SU-DHL-6 (cell line): Measurements from ENCODE around the gene HBG1.

Source experiments
- H2AFZ ChIP-seq: fragments of 200-600 bp; sonication (generic); 2 replicates; pipeline ENCODE4 v1.6.1; 2014; ENCODE audit warnings: low read depth, mild to moderate bottlenecking, moderate library complexity, mixed read lengths, antibody characterized with exemption, low read length; ENCODE audit not compliant: severe bottlenecking
- H3F3A ChIP-seq: fragments of 200-600 bp; shearing (Covaris generic); 2 replicates; pipeline ENCODE4 v1.6.0; 2016; ENCODE audit warnings: antibody characterized with exemption, mild to moderate bottlenecking; ENCODE audit not compliant: insufficient read depth
- H3K27ac ChIP-seq: fragments of 200-600 bp; sonication (generic); 2 replicates; pipeline ENCODE4 v1.5.1; 2016; ENCODE audit warnings: low read depth, mild to moderate bottlenecking, low read length, moderate library complexity, mixed read lengths
- H3K27me3 ChIP-seq: fragments of 200-600 bp; sonication (generic), shearing (Covaris generic); 2 replicates; pipeline ENCODE4 v1.6.0; 2014; ENCODE audit warnings: mild to moderate bottlenecking, low read length
- H3K36me3 ChIP-seq: fragments of 200-600 bp; sonication (generic); 2 replicates; pipeline ENCODE4 v1.6.1; 2014; ENCODE audit warnings: mild to moderate bottlenecking, low read length, mixed read lengths
- H3K4me2 ChIP-seq: fragments of 300-600, 200-600 bp; shearing (Covaris generic), sonication (generic); 2 replicates; pipeline ENCODE4 v1.6.0; 2014; ENCODE audit warnings: low read length, low read depth, mild to moderate bottlenecking; ENCODE audit not compliant: poor library complexity, severe bottlenecking
- H3K4me3 ChIP-seq: fragments of 200-600 bp; sonication (generic); 2 replicates; pipeline ENCODE4 v1.5.1; 2014; ENCODE audit warnings: antibody characterized with exemption, low read length, mild to moderate bottlenecking, mixed read lengths; ENCODE audit not compliant: insufficient read depth, poor library complexity, severe bottlenecking
- H3K79me2 ChIP-seq: fragments of 200-600 bp; sonication (generic); 2 replicates; pipeline ENCODE4 v1.6.1; 2014; ENCODE audit warnings: mild to moderate bottlenecking, low read length, moderate library complexity; ENCODE audit not compliant: insufficient read depth
- H3K9ac ChIP-seq: fragments of 200-600 bp; sonication (generic); 2 replicates; pipeline ENCODE4 v1.7.0; 2014; ENCODE audit warnings: mild to moderate bottlenecking, low read length
- H3K9me2 ChIP-seq: fragments of 200-600 bp; sonication (generic); replicated peaks from 2 replicates; pipeline ENCODE4 v1.6.1; 2014; ENCODE audit warnings: low read length; ENCODE audit not compliant: insufficient read depth
- H3K9me3 ChIP-seq: fragments of 200-600 bp; sonication (generic); 2 replicates; pipeline ENCODE4 v1.6.1; 2014; ENCODE audit warnings: low read length, mixed read lengths; ENCODE audit not compliant: insufficient read depth
- H4K20me1 ChIP-seq: fragments of 200-600 bp; sonication (generic); 2 replicates; pipeline ENCODE4 v1.6.1; 2014; ENCODE audit warnings: low read depth, mild to moderate bottlenecking, antibody characterized with exemption, low read length, moderate library complexity, mixed read lengths
- EZH2phosphoT487 ChIP-seq: fragments of 200-600 bp; sonication (generic), shearing (Covaris generic); conservative IDR thresholded peaks from 2 replicates; pipeline ENCODE4 v1.6.1; 2018; ENCODE audit warnings: mild to moderate bottlenecking, antibody characterized with exemption, low read length, moderate library complexity, mixed read lengths
- TF ChIP-seq, protein P1 (sequence below): fragments of 200-600 bp; sonication (generic); IDR thresholded peaks from one replicate; pipeline ENCODE4 v1.5.1; 2017; ENCODE audit warnings: antibody characterized with exemption, mild to moderate bottlenecking, low read length, moderate library complexity; ENCODE audit not compliant: insufficient read depth, poor library complexity, severe bottlenecking

Gene HBG1

GRCh38 chr11:5277807-5278382 is 28.2 kb upstream of the HBG1 start:
- Histone ChIP-seq H3F3A (no peaks in the 10 kb centered on the region), H3K36me3 (no peaks in the 10 kb centered on the region), H3K27ac (no peak overlapping the region), H3K9me2 (no peaks in the 10 kb centered on the region; the same call in 1 of the 2 replicates), H3K9me3 (no peaks in the 10 kb centered on the region), H2AFZ (no peak overlapping the region), H4K20me1 (no peaks in the 10 kb centered on the region), H3K79me2 (no peaks in the 10 kb centered on the region), H3K4me2 (no peak overlapping the region), H3K9ac (no peak overlapping the region), H3K4me3 (no peak overlapping the region), H3K27me3 (no peaks in the 10 kb centered on the region)
- no peak for TF ChIP-seq EZH2phosphoT487
- TF ChIP-seq, protein P1, sequence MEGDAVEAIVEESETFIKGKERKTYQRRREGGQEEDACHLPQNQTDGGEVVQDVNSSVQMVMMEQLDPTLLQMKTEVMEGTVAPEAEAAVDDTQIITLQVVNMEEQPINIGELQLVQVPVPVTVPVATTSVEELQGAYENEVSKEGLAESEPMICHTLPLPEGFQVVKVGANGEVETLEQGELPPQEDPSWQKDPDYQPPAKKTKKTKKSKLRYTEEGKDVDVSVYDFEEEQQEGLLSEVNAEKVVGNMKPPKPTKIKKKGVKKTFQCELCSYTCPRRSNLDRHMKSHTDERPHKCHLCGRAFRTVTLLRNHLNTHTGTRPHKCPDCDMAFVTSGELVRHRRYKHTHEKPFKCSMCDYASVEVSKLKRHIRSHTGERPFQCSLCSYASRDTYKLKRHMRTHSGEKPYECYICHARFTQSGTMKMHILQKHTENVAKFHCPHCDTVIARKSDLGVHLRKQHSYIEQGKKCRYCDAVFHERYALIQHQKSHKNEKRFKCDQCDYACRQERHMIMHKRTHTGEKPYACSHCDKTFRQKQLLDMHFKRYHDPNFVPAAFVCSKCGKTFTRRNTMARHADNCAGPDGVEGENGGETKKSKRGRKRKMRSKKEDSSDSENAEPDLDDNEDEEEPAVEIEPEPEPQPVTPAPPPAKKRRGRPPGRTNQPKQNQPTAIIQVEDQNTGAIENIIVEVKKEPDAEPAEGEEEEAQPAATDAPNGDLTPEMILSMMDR, result no peak

- Histone ChIP-seq H3K27ac (no peak overlapping the region), H3K9me3 (no peaks in the 10 kb centered on the region), H3K9ac (no peak overlapping the region), H3K79me2 (no peaks in the 10 kb centered on the region), H2AFZ (no peak overlapping the region), H3K27me3 (no peaks in the 10 kb centered on the region), H3K4me3 (no peak overlapping the region), H3K9me2 (no peaks in the 10 kb centered on the region; the same call in 1 of the 2 replicates), H3K4me2 (no peak overlapping the region), H3F3A (no peaks in the 10 kb centered on the region), H3K36me3 (no peaks in the 10 kb centered on the region), H4K20me1 (no peaks in the 10 kb centered on the region)
- TF ChIP-seq, protein P1, result no peak
- TF ChIP-seq EZH2phosphoT487, result no peak
These were observed 27.0 kb upstream of the HBG1 start for GRCh38 chr11:5276697-5277096.

DNA sequence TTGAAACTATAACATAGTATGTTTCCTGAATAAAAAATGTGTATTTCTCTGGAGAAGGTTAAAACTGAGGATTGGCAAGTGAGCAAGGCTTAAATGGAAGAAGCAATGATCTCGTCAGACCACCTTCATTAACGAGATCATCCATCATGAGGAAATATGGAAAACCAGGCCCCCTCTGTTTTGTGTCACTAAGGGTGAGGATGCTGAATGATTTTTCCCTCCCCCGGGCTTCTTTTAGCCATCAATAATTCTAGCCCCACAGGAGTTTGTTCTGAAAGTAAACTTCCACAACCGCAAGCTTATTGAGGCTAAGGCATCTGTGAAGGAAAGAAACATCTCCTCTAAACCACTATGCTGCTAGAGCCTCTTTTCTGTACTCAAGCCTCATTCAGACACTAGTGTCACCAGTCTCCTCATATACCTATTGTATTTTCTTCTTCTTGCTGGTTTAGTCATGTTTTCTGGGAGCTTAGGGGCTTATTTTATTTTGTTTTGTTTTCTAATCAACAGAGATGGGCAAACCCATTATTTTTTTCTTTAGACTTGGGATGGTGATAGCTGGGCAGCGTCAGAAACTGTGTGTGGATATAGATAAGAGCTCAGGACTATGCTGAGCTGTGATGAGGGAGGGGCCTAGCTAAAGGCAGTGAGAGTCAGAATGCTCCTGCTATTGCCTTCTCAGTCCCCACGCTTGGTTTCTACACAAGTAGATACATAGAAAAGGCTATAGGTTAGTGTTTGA is 25.9 kb upstream of the HBG1 start:
- no peaks in the 10 kb centered on the region for H3F3A ChIP-seq
- no peaks in the 10 kb centered on the region for H3K79me2 ChIP-seq
- no peaks in the 10 kb centered on the region; the same call in 1 of the 2 replicates for H3K9me2 ChIP-seq
- H3K36me3 ChIP-seq, result no peaks in the 10 kb centered on the region
- H3K9me3 ChIP-seq, result no peaks in the 10 kb centered on the region
- no peak overlapping the region for H3K9ac ChIP-seq
- H3K27ac ChIP-seq, result no peak overlapping the region
- no peak overlapping the region for H2AFZ ChIP-seq
- H3K4me3 ChIP-seq, result no peak overlapping the region
- H3K27me3 ChIP-seq, result no peaks in the 10 kb centered on the region
- no peaks in the 10 kb centered on the region for H4K20me1 ChIP-seq
- no peak for TF ChIP-seq EZH2phosphoT487
- TF ChIP-seq, protein P1, result no peak
- no peak overlapping the region for H3K4me2 ChIP-seq
